ENCODE data around the gene KLK2.
A peak's percentile ranks its signal among the peaks of the same experiment; 100 is the strongest.

KLK2 gene

GRCh38 chr19:50899569-50899968 lies 26.3 kb downstream of the KLK2 start:
- H3K36me3 ChIP-seq (ENCODE audit: insufficient read depth, low read length) = no peaks in the 10 kb centered on the region
- no peaks in the 10 kb centered on the region for H3K27me3 ChIP-seq (ENCODE audit: insufficient read depth, low read length, poor library complexity, severe bottlenecking)
- H3K9me2 ChIP-seq (replicated peaks; ENCODE audit: low read depth, low read length) = no peaks in the 10 kb centered on the region
- no peak overlapping the region for H3K9ac ChIP-seq (ENCODE audit: low read depth, low read length, poor library complexity, severe bottlenecking)
- no peaks in the 10 kb centered on the region for H3K9me3 ChIP-seq (ENCODE audit: insufficient read depth, low read depth, low read length)
- TF ChIP-seq, protein P1, sequence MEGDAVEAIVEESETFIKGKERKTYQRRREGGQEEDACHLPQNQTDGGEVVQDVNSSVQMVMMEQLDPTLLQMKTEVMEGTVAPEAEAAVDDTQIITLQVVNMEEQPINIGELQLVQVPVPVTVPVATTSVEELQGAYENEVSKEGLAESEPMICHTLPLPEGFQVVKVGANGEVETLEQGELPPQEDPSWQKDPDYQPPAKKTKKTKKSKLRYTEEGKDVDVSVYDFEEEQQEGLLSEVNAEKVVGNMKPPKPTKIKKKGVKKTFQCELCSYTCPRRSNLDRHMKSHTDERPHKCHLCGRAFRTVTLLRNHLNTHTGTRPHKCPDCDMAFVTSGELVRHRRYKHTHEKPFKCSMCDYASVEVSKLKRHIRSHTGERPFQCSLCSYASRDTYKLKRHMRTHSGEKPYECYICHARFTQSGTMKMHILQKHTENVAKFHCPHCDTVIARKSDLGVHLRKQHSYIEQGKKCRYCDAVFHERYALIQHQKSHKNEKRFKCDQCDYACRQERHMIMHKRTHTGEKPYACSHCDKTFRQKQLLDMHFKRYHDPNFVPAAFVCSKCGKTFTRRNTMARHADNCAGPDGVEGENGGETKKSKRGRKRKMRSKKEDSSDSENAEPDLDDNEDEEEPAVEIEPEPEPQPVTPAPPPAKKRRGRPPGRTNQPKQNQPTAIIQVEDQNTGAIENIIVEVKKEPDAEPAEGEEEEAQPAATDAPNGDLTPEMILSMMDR (conservative IDR thresholded peaks at IDR 0.05; ENCODE audit: low read length) = no peak
- no peak for TF ChIP-seq EZH2phosphoT487 (IDR thresholded peaks at IDR 0.05; ENCODE audit: borderline replicate concordance)
- H3F3A ChIP-seq (ENCODE audit: low read depth) = no peaks in the 10 kb centered on the region
- no peak overlapping the region for H3K4me3 ChIP-seq (ENCODE audit: low read length, poor library complexity, severe bottlenecking)
- H2AFZ ChIP-seq (ENCODE audit: low read length) = no peak overlapping the region
- H4K20me1 ChIP-seq (ENCODE audit: insufficient read depth, low read length, poor library complexity, severe bottlenecking) = no peaks in the 10 kb centered on the region
- no peak overlapping the region for H3K4me2 ChIP-seq (ENCODE audit: low read depth, low read length, poor library complexity, severe bottlenecking)
- H3K4me1 ChIP-seq (ENCODE audit: insufficient read depth, low read length, poor library complexity, severe bottlenecking) = no peaks in the 10 kb centered on the region
- H3K79me2 ChIP-seq (ENCODE audit: insufficient read depth, low read length) = no peaks in the 10 kb centered on the region

DNA sequence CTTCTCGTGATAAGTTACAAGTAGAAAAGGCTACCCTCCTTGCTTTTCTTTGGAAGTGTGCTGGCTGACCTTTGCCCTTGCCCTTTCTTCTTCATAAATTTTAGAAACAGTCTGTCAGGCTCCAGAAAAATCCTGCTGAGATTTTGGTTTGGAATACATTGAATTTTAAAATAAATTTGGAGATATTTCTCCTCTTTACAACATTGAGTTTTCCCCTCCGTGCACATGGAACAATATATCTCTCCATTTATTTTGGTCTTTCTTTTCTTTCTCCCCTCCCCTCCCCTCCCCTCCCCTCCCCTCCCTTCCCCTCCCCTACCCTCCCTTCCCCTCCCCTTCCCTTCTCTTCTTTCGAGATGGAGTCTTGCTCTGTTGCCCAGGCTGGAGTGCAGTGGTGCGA lies 29.4 kb downstream of the KLK2 start:
- H4K20me1 ChIP-seq (ENCODE audit: insufficient read depth, low read length, poor library complexity, severe bottlenecking) = no peaks in the 10 kb centered on the region
- H3K36me3 ChIP-seq (ENCODE audit: insufficient read depth, low read length) = no peaks in the 10 kb centered on the region
- no peak overlapping the region for H3K4me2 ChIP-seq (ENCODE audit: low read depth, low read length, poor library complexity, severe bottlenecking)
- H2AFZ ChIP-seq (ENCODE audit: low read length) = no peak overlapping the region
- no peak overlapping the region for H3K4me3 ChIP-seq (ENCODE audit: low read length, poor library complexity, severe bottlenecking)
- H3K9me2 ChIP-seq (replicated peaks; ENCODE audit: low read depth, low read length) = no peaks in the 10 kb centered on the region
- TF ChIP-seq, protein P1 (conservative IDR thresholded peaks at IDR 0.05; ENCODE audit: low read length) = no peak
- no peak for TF ChIP-seq EZH2phosphoT487 (IDR thresholded peaks at IDR 0.05; ENCODE audit: borderline replicate concordance)
- no peaks in the 10 kb centered on the region for H3F3A ChIP-seq (ENCODE audit: low read depth)
- H3K79me2 ChIP-seq (ENCODE audit: insufficient read depth, low read length) = no peaks in the 10 kb centered on the region
- no peaks in the 10 kb centered on the region for H3K9me3 ChIP-seq (ENCODE audit: insufficient read depth, low read depth, low read length)
- no peaks in the 10 kb centered on the region for H3K4me1 ChIP-seq (ENCODE audit: insufficient read depth, low read length, poor library complexity, severe bottlenecking)
- H3K27me3 ChIP-seq (ENCODE audit: insufficient read depth, low read length, poor library complexity, severe bottlenecking) = no peaks in the 10 kb centered on the region
- H3K9ac ChIP-seq (ENCODE audit: low read depth, low read length, poor library complexity, severe bottlenecking) = no peak overlapping the region

DNA sequence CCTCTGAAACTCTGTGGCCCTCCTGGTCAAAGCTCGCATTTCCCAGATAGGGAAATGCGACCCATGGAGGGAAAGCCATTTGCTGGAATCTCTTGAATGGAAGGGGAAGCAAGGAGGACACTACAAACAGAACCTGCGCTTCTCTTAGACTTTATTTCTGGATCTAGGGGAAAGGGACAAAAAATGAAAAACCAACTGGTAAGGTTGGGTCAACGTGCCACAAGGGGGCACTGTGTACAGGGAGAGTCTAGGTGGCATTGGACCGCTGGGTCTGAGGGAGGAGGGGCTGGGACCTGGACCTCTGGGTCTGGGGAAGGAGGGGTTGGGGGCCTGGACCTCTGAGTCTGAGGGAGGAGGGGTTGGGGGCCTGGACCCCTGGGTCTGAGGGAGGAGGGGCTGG lies 33.0 kb downstream of the KLK2 start:
- H3K4me1 ChIP-seq (ENCODE audit: insufficient read depth, low read length, poor library complexity, severe bottlenecking) = no peaks in the 10 kb centered on the region
- H4K20me1 ChIP-seq (ENCODE audit: insufficient read depth, low read length, poor library complexity, severe bottlenecking) = no peaks in the 10 kb centered on the region
- TF ChIP-seq, protein P1 (conservative IDR thresholded peaks at IDR 0.05; ENCODE audit: low read length) = peak; percentile 66
- TF ChIP-seq EZH2phosphoT487 (IDR thresholded peaks at IDR 0.05; ENCODE audit: borderline replicate concordance) = no peak
- H3K27me3 ChIP-seq (ENCODE audit: insufficient read depth, low read length, poor library complexity, severe bottlenecking) = no peaks in the 10 kb centered on the region
- H3K79me2 ChIP-seq (ENCODE audit: insufficient read depth, low read length) = no peaks in the 10 kb centered on the region
- no peaks in the 10 kb centered on the region for H3K9me2 ChIP-seq (replicated peaks; ENCODE audit: low read depth, low read length)
- H3K36me3 ChIP-seq (ENCODE audit: insufficient read depth, low read length) = no peaks in the 10 kb centered on the region
- H2AFZ ChIP-seq (ENCODE audit: low read length) = peak overlapping the region; percentile 43; the same call in 1 of the 2 replicates
- H3F3A ChIP-seq (ENCODE audit: low read depth) = no peaks in the 10 kb centered on the region
- no peak overlapping the region for H3K4me2 ChIP-seq (ENCODE audit: low read depth, low read length, poor library complexity, severe bottlenecking)
- H3K4me3 ChIP-seq (ENCODE audit: low read length, poor library complexity, severe bottlenecking) = no peak overlapping the region
- H3K9me3 ChIP-seq (ENCODE audit: insufficient read depth, low read depth, low read length) = no peaks in the 10 kb centered on the region
- H3K9ac ChIP-seq (ENCODE audit: low read depth, low read length, poor library complexity, severe bottlenecking) = no peak overlapping the region

Data from Loucy (cell line).